Motor neuron (in vitro differentiated cells): ENCODE measurements around the gene CUL5. TPM values are rescaled to one million over a fixed set of nuclear protein-coding genes. Genes with fewer than 3 reads are reported as not detected.

ENCODE experiments used
- ATAC-seq, 8 experiments: fragments of 200-7000 bp; cut with Tn5 transposase; replicated peaks in 6 of 8; 2 replicates each; pipeline ENCODE4 v1.8.0; 2021; ENCODE audit warnings: mild to moderate bottlenecking in 8 of 8, moderate library complexity in 8 of 8
- H3K27ac ChIP-seq, 2 donors: fragments of 250-450 bp; sonication (Bioruptor Pico); 2 replicates each; pipeline ENCODE4 v1.9.0; 2021; ENCODE audit warnings: antibody characterized with exemption in 2 of 2, mild to moderate bottlenecking in 2 of 2, moderate library complexity in 1 of 2
- H3K4me1 ChIP-seq, 2 donors: fragments of 250-450 bp; sonication (Bioruptor Pico); replicated peaks in 1 of 2; 2 replicates each; pipeline ENCODE4 v1.6.1; 2021; ENCODE audit warnings: antibody characterized with exemption in 2 of 2, mild to moderate bottlenecking in 2 of 2, moderate library complexity in 1 of 2
- H3K4me3 ChIP-seq, 5 donors: fragments of 250-450 bp; sonication (Bioruptor Pico); 2 replicates each; pipeline ENCODE4 v1.9.0; 2021; ENCODE audit warnings: antibody characterized with exemption in 5 of 5, mild to moderate bottlenecking in 5 of 5, moderate library complexity in 4 of 5
- WGBS, 10 experiments: fragments of 450-650 bp; shearing (Covaris generic); methylation state at CpG; one replicate each; pipeline ENCODE4 v1.0.0; 2022; 5-methylcytosine and 5-hydroxymethylcytosine counted together
- in situ Hi-C, 9 experiments: fragments of 400-800 bp; cut with MboI; loops; one replicate each; pipeline ENCODE4 v1.15.0; 2021; ENCODE audit warnings: low sequenced_read_pairs in 9 of 9, low pct_unique_long_range_greater_than_20kb in 2 of 9; ENCODE audit not compliant: unreplicated experiment in 9 of 9
- total RNA-seq, 8 experiments: library from RNA; unstranded; fragments of 300-600 nt; gene quantifications; 2 replicates each; pipeline versions ENCODE4 v1.2.3 to v1.2.4, GENCODE V29; 2022

CUL5 gene
- total RNA-seq, 8 experiments from 2014 or later, result 20.1 to 31.4 (median 24.3) TPM

DNA sequence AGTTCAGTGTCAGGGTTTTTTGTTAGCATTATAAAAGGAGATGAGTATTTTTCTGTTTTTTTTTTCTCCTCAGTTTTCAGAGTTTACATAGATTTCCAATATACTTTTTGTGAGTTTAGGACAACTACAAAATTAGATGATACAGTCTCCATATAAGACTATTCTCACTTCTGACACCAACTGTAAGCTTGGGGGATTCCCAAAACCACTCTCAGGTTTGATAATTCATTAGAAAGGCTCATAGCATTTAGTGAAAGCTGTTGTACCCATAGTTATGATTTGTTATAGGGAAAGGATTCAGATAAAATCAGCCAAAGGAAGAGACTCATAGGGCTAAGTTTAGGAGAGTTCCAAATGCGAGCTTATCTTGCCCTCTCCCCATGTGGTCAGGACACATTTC, 24.1 kb downstream of the CUL5 start:
- in situ Hi-C loops, result no loop called here
- no peak overlapping the region for H3K27ac ChIP-seq
- no peaks in the 10 kb centered on the region for H3K4me1 ChIP-seq
- no peak for ATAC-seq
- WGBS, 10 experiments, result 67 to 100% (median 100%) methylated on average over 1 of the region's 1 CpG; no CpG with 5 or more reads in 4 of the 10 experiments
- no peak overlapping the region for H3K4me3 ChIP-seq

DNA sequence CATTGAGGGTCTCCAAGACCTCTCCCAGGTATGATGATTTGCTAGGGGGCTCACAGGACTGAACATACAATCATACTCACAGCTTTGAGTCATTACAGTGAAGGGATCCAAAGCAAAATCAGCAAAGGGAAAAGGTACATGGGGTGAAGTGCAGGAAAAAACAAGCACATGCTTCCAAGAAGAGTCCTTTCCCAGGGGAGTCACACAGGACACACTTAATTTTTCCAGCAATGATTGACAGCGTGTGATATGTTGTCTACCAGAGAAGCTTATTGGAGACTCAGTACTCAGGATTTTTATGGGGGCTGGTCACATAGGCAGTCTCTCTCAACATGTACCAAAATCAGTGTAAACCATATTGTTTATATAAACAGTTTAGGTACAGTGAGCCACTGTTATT, 25.3 kb downstream of the CUL5 start:
- H3K27ac ChIP-seq, result no peak overlapping the region
- ATAC-seq, result no peak
- 86 to 100% (median 100%) methylated on average over 1 of the region's 1 CpG; no CpG with 5 or more reads in 4 of the 10 experiments for WGBS, 10 experiments
- no peak overlapping the region for H3K4me3 ChIP-seq
- no peaks in the 10 kb centered on the region for H3K4me1 ChIP-seq
- in situ Hi-C loops, result no loop called here

DNA sequence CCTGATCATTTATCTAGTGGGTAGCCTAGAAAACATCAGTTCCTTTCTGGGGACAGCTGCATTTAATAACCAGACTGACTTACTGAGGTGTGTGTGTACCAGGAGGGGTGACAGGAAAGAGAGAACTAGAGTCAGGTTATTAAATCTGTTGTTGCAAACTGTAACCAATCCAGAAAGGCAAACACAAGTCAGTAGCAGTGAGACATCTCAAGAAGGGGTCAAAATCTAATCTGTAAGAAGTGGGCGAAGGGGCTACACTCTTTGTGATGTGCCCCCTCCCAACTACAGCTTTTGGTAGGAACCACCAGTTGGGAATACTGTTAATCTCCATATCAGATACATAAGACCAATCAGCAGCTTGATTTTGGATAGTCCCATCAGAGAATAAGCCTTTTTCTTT, 26.3 kb downstream of the CUL5 start:
- WGBS, 10 experiments, result 80 to 100% (median 92%) methylated on average over 1 of the region's 1 CpG; no CpG with 5 or more reads in 6 of the 10 experiments
- no peak for ATAC-seq

DNA sequence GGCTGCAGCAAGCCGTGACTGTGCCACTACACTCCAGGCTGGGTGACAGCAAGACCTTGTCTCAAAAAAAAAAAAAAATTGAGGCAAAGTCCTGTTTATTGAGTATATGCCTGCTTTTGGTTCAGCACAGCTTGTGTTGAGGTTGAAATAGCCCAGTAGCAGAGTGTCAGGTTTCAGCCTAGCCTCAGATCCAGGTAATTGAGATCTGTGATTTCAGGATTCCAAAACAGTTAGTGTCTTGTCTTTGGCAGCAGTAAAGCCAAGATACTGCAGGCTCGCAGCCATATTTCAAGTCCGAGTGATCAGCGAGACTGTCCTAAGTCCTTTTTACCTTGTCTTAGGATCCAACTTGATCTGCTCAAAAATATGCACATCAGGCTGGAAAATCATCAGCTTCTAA, 27.0 kb downstream of the CUL5 start:
- WGBS, 10 experiments, result 72 to 100% (median 96%) methylated on average over 1 to 4 of the region's 4 CpGs
- in situ Hi-C loops, result no loop called here
- ATAC-seq, result no peak
- Histone ChIP-seq H3K4me1 (no peaks in the 10 kb centered on the region), H3K27ac (no peak overlapping the region), H3K4me3 (no peak overlapping the region)

More for the DNA sequence above, 26.3 kb downstream of the CUL5 start:
- Histone ChIP-seq H3K4me1 (no peaks in the 10 kb centered on the region), H3K4me3 (no peak overlapping the region), H3K27ac (no peak overlapping the region)
- in situ Hi-C loops, result no loop called here

DNA sequence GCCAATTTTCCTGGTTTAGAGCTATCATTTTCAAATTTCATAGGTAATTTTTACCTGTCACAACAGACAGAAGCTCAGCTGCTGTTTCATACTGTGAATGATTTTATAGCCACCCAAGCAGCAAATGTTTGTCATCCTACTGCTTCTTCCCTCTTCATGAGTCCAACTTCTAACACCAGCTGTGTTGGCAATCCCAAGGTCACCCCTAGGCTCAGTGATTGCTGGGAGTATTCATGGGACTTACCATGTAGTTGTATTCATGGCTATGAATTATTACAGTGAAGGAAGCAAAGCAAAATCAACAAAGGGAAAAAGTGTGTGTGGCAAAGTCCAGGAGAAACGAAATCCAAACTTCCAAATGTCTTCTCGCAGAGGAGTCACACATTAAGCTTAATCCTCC, 28.5 kb downstream of the CUL5 start:
- no peak overlapping the region for H3K27ac ChIP-seq
- in situ Hi-C loops, result no loop called here
- WGBS, 10 experiments, result 31 to 100% (median 88%) methylated on average over 2 of the region's 2 CpGs; no CpG with 5 or more reads in 2 of the 10 experiments
- H3K4me1 ChIP-seq, result no peaks in the 10 kb centered on the region
- no peak for ATAC-seq
- no peak overlapping the region for H3K4me3 ChIP-seq

DNA sequence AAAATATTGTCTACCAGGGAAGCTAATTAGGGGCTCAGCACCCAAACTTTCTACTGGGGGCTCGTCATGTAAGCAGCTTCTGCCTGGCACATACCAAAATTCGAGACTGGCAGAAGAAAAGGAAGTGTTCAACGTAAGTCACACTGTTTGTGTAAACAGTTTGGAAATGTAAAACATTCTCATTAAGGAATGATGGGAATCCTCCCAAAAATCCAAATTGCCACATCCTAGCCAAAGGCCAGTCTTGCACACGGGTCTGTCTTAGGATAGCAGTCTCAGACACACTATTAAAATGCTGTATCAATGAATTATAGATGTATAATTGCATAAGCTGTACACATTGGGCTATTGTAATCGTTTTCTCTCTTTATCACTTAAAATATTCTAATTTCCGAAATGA, 28.9 kb downstream of the CUL5 start:
- in situ Hi-C loops, result no loop called here
- WGBS, 10 experiments, result 55 to 100% (median 89%) methylated on average over 1 to 6 of the region's 6 CpGs
- no peak overlapping the region for H3K4me3 ChIP-seq
- no peak overlapping the region for H3K27ac ChIP-seq
- no peaks in the 10 kb centered on the region for H3K4me1 ChIP-seq
- ATAC-seq, result no peak

DNA sequence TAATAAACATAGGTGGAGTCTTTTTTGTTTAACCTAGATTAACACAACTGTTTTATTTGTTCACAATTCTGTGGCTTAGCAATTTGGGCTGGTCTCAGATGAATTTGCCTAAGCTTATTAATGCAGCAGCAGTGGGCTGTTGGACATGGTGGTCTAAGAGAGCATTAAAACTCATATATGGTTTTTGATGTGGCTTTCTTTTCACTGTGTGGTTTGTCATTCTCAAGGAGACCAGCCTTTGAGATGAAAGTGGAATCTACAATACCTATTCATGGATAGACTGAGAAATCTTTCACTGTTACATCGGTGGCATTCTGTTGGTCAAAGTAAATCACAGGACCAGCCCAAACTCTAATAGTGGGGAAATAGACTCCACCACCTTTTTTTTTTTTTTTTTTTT, 39.6 kb downstream of the CUL5 start:
- Histone ChIP-seq H3K4me1 (no peaks in the 10 kb centered on the region), H3K4me3 (no peak overlapping the region), H3K27ac (no peak overlapping the region)
- ATAC-seq, result peak in 1 of 8 experiments; percentile 53
- in situ Hi-C loops, result no loop called here
- 86 to 100% (median 100%) methylated on average over 1 of the region's 1 CpG; no CpG with 5 or more reads in 5 of the 10 experiments for WGBS, 10 experiments

DNA sequence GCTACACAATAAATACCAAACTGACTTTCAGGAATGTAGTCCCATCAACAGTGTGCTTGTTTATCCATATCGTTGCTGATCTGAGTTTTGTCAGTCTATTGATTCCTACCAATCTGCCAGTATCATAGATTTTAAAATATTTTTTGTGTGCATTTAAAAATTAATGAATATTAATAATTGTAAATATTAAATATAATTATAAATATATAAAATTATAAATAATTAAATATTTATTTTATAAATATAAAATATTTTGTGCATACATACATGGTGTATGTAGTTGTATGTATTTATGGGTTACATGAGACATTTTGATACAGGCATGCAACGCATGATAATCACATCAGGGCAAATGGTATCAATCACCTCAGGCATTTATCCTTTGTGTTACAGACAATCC, 53.6 kb downstream of the CUL5 start:
- Histone ChIP-seq H3K27ac (no peak overlapping the region), H3K4me3 (no peak overlapping the region), H3K4me1 (no peaks in the 10 kb centered on the region)
- ATAC-seq, result no peak
- 63 to 100% (median 98%) methylated on average over 1 to 2 of the region's 2 CpGs for WGBS, 10 experiments
- in situ Hi-C loops, result no loop called here

DNA sequence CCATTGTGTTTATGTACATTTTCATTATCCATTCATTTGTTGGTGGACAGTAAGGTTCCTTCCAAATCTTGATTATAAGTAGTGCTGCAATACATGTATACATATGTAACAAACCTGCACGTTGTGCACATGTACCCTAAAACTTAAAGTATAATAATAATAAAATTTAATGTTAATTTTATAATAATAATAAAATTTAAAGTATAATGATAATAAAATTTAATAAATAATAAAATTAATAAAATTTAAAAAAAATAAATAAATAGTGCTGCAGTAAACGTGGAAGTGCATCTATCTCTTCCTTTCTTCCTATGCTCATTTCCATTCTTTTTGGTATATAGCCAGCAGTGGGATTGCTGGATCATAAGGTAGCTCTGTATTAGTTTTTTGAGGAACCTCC, 54.7 kb downstream of the CUL5 start:
- in situ Hi-C loops, result no loop called here
- H3K4me1 ChIP-seq, result no peaks in the 10 kb centered on the region
- no peak overlapping the region for H3K27ac ChIP-seq
- H3K4me3 ChIP-seq, result no peak overlapping the region
- no peak for ATAC-seq
- 91 to 100% (median 98%) methylated on average over 1 to 2 of the region's 2 CpGs for WGBS, 10 experiments

DNA sequence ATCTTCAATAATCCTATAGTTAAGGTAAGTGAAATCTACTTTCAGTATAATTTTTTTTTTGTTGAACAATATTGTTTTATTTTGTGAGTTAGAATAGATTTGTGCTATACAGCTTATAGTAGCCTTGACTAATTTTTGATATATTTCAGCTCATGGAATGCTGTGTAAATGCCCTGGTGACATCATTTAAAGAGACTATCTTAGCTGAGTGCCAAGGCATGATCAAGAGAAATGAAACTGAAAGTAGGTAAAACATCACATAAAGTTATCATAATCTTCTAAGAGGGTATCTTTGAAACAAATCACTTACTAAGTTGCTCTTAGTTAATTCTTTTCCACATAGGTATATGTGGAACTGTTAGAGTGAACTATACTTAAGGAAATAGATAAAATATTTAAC, 61.2 kb downstream of the CUL5 start:
- no peak overlapping the region for H3K27ac ChIP-seq

DNA sequence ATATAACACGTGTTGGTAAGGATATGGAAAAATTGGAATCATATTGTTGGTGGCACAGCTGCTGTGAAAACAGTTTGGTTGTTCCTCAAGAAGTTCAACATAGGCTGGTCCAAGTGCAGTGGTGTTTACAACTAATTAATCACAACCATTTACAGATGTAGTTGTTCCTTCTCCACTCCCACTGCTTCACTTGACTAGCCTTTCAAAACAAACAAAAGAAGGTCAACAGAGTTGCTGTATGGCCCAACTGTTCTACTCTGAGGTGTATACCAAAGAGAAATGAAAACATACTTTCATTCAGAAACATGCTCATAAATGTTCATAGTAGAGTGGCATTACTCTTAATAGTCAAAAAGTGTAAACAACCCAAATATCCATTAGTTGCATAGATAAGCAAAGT, 76.1 kb downstream of the CUL5 start:
- in situ Hi-C loops, result no loop called here
- 0 to 100% (median 64%) methylated on average over 1 of the region's 1 CpG; no CpG with 5 or more reads in 2 of the 10 experiments for WGBS, 10 experiments
- Histone ChIP-seq H3K4me3 (no peak overlapping the region), H3K27ac (no peak overlapping the region), H3K4me1 (no peaks in the 10 kb centered on the region)
- no peak for ATAC-seq

More for the DNA sequence above, 61.2 kb downstream of the CUL5 start:
- in situ Hi-C loops, result no loop called here
- Histone ChIP-seq H3K4me3 (no peak overlapping the region), H3K4me1 (no peaks in the 10 kb centered on the region)
- ATAC-seq, result peak in 2 of 8 experiments; percentile 87 to 95

DNA sequence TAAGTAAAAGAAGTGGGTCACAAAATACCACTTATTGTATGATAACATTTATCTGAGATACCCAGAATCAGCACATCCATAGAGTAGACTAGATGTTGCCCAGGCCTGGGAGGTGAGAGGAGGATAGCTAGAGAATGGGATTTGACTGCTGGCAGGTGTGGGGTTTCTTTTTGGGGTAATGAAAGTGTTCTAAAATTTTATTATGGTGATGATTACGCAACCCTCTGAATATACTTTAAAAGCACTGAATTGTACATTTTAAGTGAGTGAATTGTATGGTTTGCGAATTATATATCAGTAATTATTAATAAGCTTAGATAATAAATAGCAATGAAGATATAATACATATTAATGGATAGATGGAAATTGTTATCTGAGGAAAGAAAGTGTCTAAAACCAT, 77.0 kb downstream of the CUL5 start:
- WGBS, 10 experiments, result 83 to 100% (median 98%) methylated on average over 1 to 2 of the region's 2 CpGs
- ATAC-seq, result no peak
- Histone ChIP-seq H3K4me3 (no peak overlapping the region), H3K27ac (no peak overlapping the region), H3K4me1 (no peaks in the 10 kb centered on the region)
- in situ Hi-C loops, result no loop called here

DNA sequence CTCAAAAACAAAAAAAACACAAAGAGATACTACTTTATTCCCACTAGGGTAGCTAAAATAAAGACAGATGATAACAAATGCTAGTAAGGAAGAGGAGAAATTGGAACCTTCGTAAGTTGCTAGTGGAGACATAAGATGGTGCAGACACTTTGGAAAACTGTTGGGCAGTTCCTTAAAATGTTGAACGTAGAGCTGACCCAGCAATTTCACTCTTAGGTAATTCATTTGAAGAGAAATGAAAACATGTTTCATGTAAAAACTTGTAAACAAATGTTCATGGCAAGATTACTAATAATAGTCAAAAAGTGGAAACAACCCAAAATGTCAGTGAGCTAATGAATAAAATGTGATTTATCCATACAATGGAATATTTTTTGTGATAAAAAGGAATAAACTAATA, 83.4 kb downstream of the CUL5 start:
- Histone ChIP-seq H3K4me3 (no peak overlapping the region), H3K4me1 (no peaks in the 10 kb centered on the region), H3K27ac (no peak overlapping the region)
- in situ Hi-C loops, result no loop called here
- 0 to 50% (median 50%) methylated on average over 1 to 2 of the region's 2 CpGs; no CpG with 5 or more reads in 2 of the 10 experiments for WGBS, 10 experiments
- no peak for ATAC-seq

DNA sequence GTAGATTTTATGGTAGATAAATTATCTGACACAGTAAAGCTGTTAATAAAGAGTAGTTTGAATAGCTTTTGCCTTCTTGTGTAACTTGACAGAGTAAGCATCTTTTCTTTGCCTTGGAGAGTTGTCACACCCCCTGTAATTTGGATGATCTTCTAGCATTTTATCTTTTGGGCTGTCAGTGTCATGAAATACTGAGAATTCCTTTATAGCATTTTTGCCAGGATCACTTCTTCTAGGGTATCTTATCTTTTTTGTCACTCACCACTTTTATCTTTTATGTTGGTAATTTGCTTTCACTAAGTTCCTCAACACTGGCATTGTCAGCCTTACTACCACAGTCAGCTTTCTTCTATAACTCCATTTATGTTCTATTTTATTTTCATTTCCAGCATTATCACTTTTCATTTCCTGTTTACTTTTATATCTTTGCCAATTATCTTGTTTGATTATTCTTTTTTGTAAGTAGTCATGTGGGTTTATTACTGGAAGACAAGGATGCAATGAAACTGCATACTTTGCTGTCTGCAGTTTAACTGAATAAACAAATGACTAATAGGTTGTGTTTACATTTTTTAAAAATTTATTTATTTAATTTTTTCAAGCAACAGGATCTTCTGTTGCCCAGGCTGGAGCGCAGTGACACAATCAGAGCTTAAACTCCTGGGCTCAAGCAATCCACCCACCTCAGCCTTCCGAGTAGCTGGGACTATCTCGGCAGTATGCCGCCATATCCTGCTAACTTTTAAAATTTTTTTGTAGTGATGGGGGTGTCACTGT, 84.6 kb downstream of the CUL5 start:
- 91 to 100% (median 100%) methylated on average over 1 to 4 of the region's 4 CpGs; no CpG with 5 or more reads in 1 of the 10 experiments for WGBS, 10 experiments
- in situ Hi-C loops, result no loop called here
- H3K4me3 ChIP-seq, result no peak overlapping the region
- no peak for ATAC-seq
- H3K27ac ChIP-seq, result no peak overlapping the region
- no peaks in the 10 kb centered on the region for H3K4me1 ChIP-seq
